ENCODE data around the gene ALDH3A1. TPM values are rescaled to one million over a fixed set of nuclear protein-coding genes. Genes with fewer than 3 reads are reported as not detected.

Gene ALDH3A1
- polyA plus RNA-seq, 1 donor from 2014 or later = 0.10 TPM

- no peaks in the 10 kb centered on the region for H3K27me3 ChIP-seq (ENCODE audit: insufficient read depth, low read depth, low read length)
- no peak overlapping the region for H3K27ac ChIP-seq (ENCODE audit: low read length)
- TF ChIP-seq RAD21 (conservative IDR thresholded peaks at IDR 0.05) (no peak), EZH2 (IDR thresholded peaks at IDR 0.05; ENCODE audit: borderline replicate concordance, insufficient read depth, low read length, poor library complexity, severe bottlenecking) (no peak), POLR2AphosphoS5 (IDR thresholded peaks at IDR 0.05) (no peak), MXI1 (conservative IDR thresholded peaks at IDR 0.05; ENCODE audit: poor library complexity, severe bottlenecking) (no peak), REST (IDR thresholded peaks at IDR 0.05; ENCODE audit: borderline replicate concordance) (no peak), EP300 (conservative IDR thresholded peaks at IDR 0.05; ENCODE audit: poor library complexity, severe bottlenecking) (no peak), CTCF (IDR thresholded peaks at IDR 0.05; ENCODE audit: poor library complexity, severe bottlenecking) (no peak), SMC3 (conservative IDR thresholded peaks at IDR 0.05; ENCODE audit: poor library complexity) (no peak), TAF1 (IDR thresholded peaks at IDR 0.05; ENCODE audit: low read depth) (no peak)
- H3K79me2 ChIP-seq (replicated peaks; ENCODE audit: insufficient read depth, low read length) = no peaks in the 10 kb centered on the region
- no peak overlapping the region for H2AFZ ChIP-seq (ENCODE audit: low read depth, low read length)
- no peak overlapping the region for H3K9ac ChIP-seq (ENCODE audit: low read length)
- H3F3A ChIP-seq (ENCODE audit: insufficient read depth, low read length, poor library complexity, severe bottlenecking) = no peaks in the 10 kb centered on the region
- no peaks in the 10 kb centered on the region for H4K20me1 ChIP-seq (ENCODE audit: insufficient read depth)
- H3K9me3 ChIP-seq (ENCODE audit: low read length) = no peaks in the 10 kb centered on the region
- H3K36me3 ChIP-seq (ENCODE audit: insufficient read depth, low read length) = no peaks in the 10 kb centered on the region
- no peak overlapping the region for H3K4me3 ChIP-seq (ENCODE audit: low read length)
- H3K4me2 ChIP-seq (ENCODE audit: low read length) = no peak overlapping the region
- no peaks in the 10 kb centered on the region for H3K9me2 ChIP-seq (ENCODE audit: insufficient read depth, low read length)
Observed at GRCh38 chr17:19753051-19753509, 5.0 kb upstream of the ALDH3A1 start.

- Histone ChIP-seq H3K4me2 (ENCODE audit: low read length) (no peak overlapping the region), H3K9me2 (ENCODE audit: insufficient read depth, low read length) (no peaks in the 10 kb centered on the region), H3K4me3 (ENCODE audit: low read length) (no peak overlapping the region), H3K9ac (ENCODE audit: low read length) (no peak overlapping the region), H3K9me3 (ENCODE audit: low read length) (no peaks in the 10 kb centered on the region), H3K27ac (ENCODE audit: low read length) (no peak overlapping the region), H2AFZ (ENCODE audit: low read depth, low read length) (no peak overlapping the region), H3F3A (ENCODE audit: insufficient read depth, low read length, poor library complexity, severe bottlenecking) (no peaks in the 10 kb centered on the region), H4K20me1 (ENCODE audit: insufficient read depth) (no peaks in the 10 kb centered on the region), H3K79me2 (replicated peaks; ENCODE audit: insufficient read depth, low read length) (no peaks in the 10 kb centered on the region), H3K27me3 (ENCODE audit: insufficient read depth, low read depth, low read length) (no peaks in the 10 kb centered on the region), H3K36me3 (ENCODE audit: insufficient read depth, low read length) (no peaks in the 10 kb centered on the region)
- TF ChIP-seq POLR2AphosphoS5 (IDR thresholded peaks at IDR 0.05) (no peak), EP300 (conservative IDR thresholded peaks at IDR 0.05; ENCODE audit: poor library complexity, severe bottlenecking) (no peak), CTCF (IDR thresholded peaks at IDR 0.05; ENCODE audit: poor library complexity, severe bottlenecking) (no peak), REST (IDR thresholded peaks at IDR 0.05; ENCODE audit: borderline replicate concordance) (no peak)
Observed at GRCh38 chr17:19752216-19753050, 4.3 kb upstream of the ALDH3A1 start.
